Astrocyte (in vitro differentiated cells and primary cell): ENCODE measurements around the gene CCDC174. TPM values are rescaled to one million over a fixed set of nuclear protein-coding genes. Genes with fewer than 3 reads are reported as not detected.

Experiments used
- DNase-seq: peaks from one replicate; pipeline ENCODE4 v3.0.0-alpha.2; 2010; ENCODE audit warnings: low read depth
- FAIRE-seq: peaks from 2 replicates; lab custom pipeline; 2011; peaks lifted over from hg19 to GRCh38; lab: Jason Lieb, UNC
- H2AFZ ChIP-seq: 2 replicates; pipeline ENCODE4 v1.6.0; 2012; ENCODE audit warnings: low read depth, low read length, inconsistent platforms
- H3K27ac ChIP-seq: 2 replicates; pipeline ENCODE4 v1.5.1; 2011; ENCODE audit warnings: low read depth, low read length, inconsistent platforms
- H3K27me3 ChIP-seq: 2 replicates; pipeline ENCODE4 v1.6.0; 2011; ENCODE audit warnings: low read length, inconsistent platforms; ENCODE audit not compliant: insufficient read depth
- H3K36me3 ChIP-seq: 2 replicates; pipeline ENCODE4 v1.5.1; 2011; ENCODE audit warnings: low read length, inconsistent platforms; ENCODE audit not compliant: insufficient read depth
- H3K4me1 ChIP-seq: 2 replicates; pipeline ENCODE4 v1.5.1; 2011; ENCODE audit warnings: low read length, inconsistent platforms; ENCODE audit not compliant: insufficient read depth
- H3K4me2 ChIP-seq: 2 replicates; pipeline ENCODE4 v1.6.0; 2012; ENCODE audit warnings: low read length, inconsistent platforms
- H3K4me3 ChIP-seq: 2 replicates; pipeline ENCODE4 v1.5.1; 2011; ENCODE audit warnings: low read depth, mild to moderate bottlenecking, low read length, inconsistent platforms; ENCODE audit not compliant: insufficient read depth
- H3K79me2 ChIP-seq: 2 replicates; pipeline ENCODE4 v1.6.0; 2012; ENCODE audit warnings: mild to moderate bottlenecking, low read length, inconsistent platforms; ENCODE audit not compliant: insufficient read depth
- H3K9ac ChIP-seq: 2 replicates; pipeline ENCODE4 v1.6.0; 2012; ENCODE audit warnings: mild to moderate bottlenecking, low read length, inconsistent platforms
- H3K9me3 ChIP-seq: 2 replicates; pipeline ENCODE4 v1.5.1; 2012; ENCODE audit warnings: low read depth, mild to moderate bottlenecking, low read length, inconsistent platforms; ENCODE audit not compliant: insufficient read depth
- H4K20me1 ChIP-seq: 2 replicates; pipeline ENCODE4 v1.6.0; 2012; ENCODE audit warnings: low read length, inconsistent platforms; ENCODE audit not compliant: insufficient read depth
- H3K27ac Mint-ChIP-seq: one replicate; pipeline ENCODE4 v1.8.0; 2021; ENCODE audit warnings: mild to moderate bottlenecking, mixed read lengths; ENCODE audit not compliant: unreplicated experiment
- H3K27me3 Mint-ChIP-seq: one replicate; pipeline ENCODE4 v1.8.0; 2021; ENCODE audit warnings: low read depth, mixed read lengths; ENCODE audit not compliant: unreplicated experiment
- H3K36me3 Mint-ChIP-seq: one replicate; pipeline ENCODE4 v1.8.0; 2021; ENCODE audit warnings: low read depth, mixed read lengths; ENCODE audit not compliant: unreplicated experiment
- H3K4me1 Mint-ChIP-seq: one replicate; pipeline ENCODE4 v1.8.0; 2021; ENCODE audit warnings: low read depth, mixed read lengths; ENCODE audit not compliant: unreplicated experiment
- H3K4me3 Mint-ChIP-seq: one replicate; pipeline ENCODE4 v1.8.0; 2021; ENCODE audit warnings: mild to moderate bottlenecking, moderate library complexity, mixed read lengths; ENCODE audit not compliant: unreplicated experiment
- H3K9me3 Mint-ChIP-seq: one replicate; pipeline ENCODE4 v1.8.0; 2021; ENCODE audit warnings: mild to moderate bottlenecking, mixed read lengths; ENCODE audit not compliant: unreplicated experiment
- CTCF ChIP-seq: IDR thresholded peaks from 2 replicates; pipeline ENCODE4 v1.5.1; 2011; ENCODE audit warnings: low read depth, mild to moderate bottlenecking, inconsistent platforms, low read length, moderate library complexity; ENCODE audit not compliant: insufficient read depth
- EZH2 ChIP-seq: IDR thresholded peaks from 2 replicates; pipeline ENCODE4 v1.6.1; 2012; ENCODE audit warnings: mild to moderate bottlenecking, low read length, inconsistent platforms; ENCODE audit not compliant: insufficient read depth
- total RNA-seq: library from RNA; stranded (reverse); gene quantifications from 2 replicates; pipeline ENCODE4 v1.2.1, GENCODE V29; 2021

Gene CCDC174
- total RNA-seq, 1 donor from 2014 or later: 17.4 TPM

GRCh38 chr3:14684447-14684846, 32.9 kb downstream of the CCDC174 start:
- Histone ChIP-seq H3K4me1 (no peaks in the 10 kb centered on the region), H3K4me2 (no peak overlapping the region), H3K9me3 (no peaks in the 10 kb centered on the region), H3K9ac (no peak overlapping the region), H3K79me2 (no peaks in the 10 kb centered on the region), H3K27ac (no peak overlapping the region), H2AFZ (no peak overlapping the region), H4K20me1 (no peaks in the 10 kb centered on the region), H3K36me3 (no peaks in the 10 kb centered on the region), H3K4me3 (no peak overlapping the region), H3K27me3 (no peaks in the 10 kb centered on the region)
- DNase-seq (no peak), FAIRE-seq (no peak)
- Mint-ChIP-seq H3K9me3 (no peaks in the 10 kb centered on the region), H3K27me3 (peaks cover 13% of the 10 kb centered on the region), H3K4me1 (no peaks in the 10 kb centered on the region), H3K4me3 (no peak overlapping the region), H3K27ac (no peak overlapping the region), H3K36me3 (peaks cover 3% of the 10 kb centered on the region)
- TF ChIP-seq EZH2 (no peak), CTCF (no peak)

- no peak overlapping the region for H3K9ac ChIP-seq
- no peak for FAIRE-seq
- DNase-seq: no peak
- H3K9me3 Mint-ChIP-seq: no peaks in the 10 kb centered on the region
- H3K4me2 ChIP-seq: no peak overlapping the region
- H3K27ac ChIP-seq: no peak overlapping the region
- H3K9me3 ChIP-seq: no peaks in the 10 kb centered on the region
- peaks cover 7% of the 10 kb centered on the region for H3K36me3 Mint-ChIP-seq
- H3K4me3 ChIP-seq: no peak overlapping the region
- H3K36me3 ChIP-seq: no peaks in the 10 kb centered on the region
- H3K27me3 Mint-ChIP-seq: peaks cover 20% of the 10 kb centered on the region
- H3K27ac Mint-ChIP-seq: no peak overlapping the region
- no peaks in the 10 kb centered on the region for H3K4me1 Mint-ChIP-seq
- H2AFZ ChIP-seq: no peak overlapping the region
- no peak overlapping the region for H3K4me3 Mint-ChIP-seq
- TF ChIP-seq CTCF (no peak), EZH2 (no peak)
- H4K20me1 ChIP-seq: no peaks in the 10 kb centered on the region
- H3K4me1 ChIP-seq: no peaks in the 10 kb centered on the region
- H3K79me2 ChIP-seq: no peaks in the 10 kb centered on the region
- no peaks in the 10 kb centered on the region for H3K27me3 ChIP-seq
These were observed 33.6 kb downstream of the CCDC174 start for GRCh38 chr3:14685179-14685578.

- Mint-ChIP-seq H3K36me3 (peaks cover 12% of the 10 kb centered on the region), H3K27ac (no peak overlapping the region), H3K9me3 (no peaks in the 10 kb centered on the region), H3K27me3 (peaks cover 26% of the 10 kb centered on the region), H3K4me1 (no peaks in the 10 kb centered on the region), H3K4me3 (no peak overlapping the region)
- Histone ChIP-seq H3K9me3 (no peaks in the 10 kb centered on the region), H3K27me3 (no peaks in the 10 kb centered on the region), H3K4me3 (no peak overlapping the region), H3K4me2 (no peak overlapping the region), H3K9ac (no peak overlapping the region), H3K36me3 (no peaks in the 10 kb centered on the region), H3K27ac (no peak overlapping the region), H3K4me1 (no peaks in the 10 kb centered on the region), H3K79me2 (no peaks in the 10 kb centered on the region), H4K20me1 (no peaks in the 10 kb centered on the region), H2AFZ (no peak overlapping the region)
- FAIRE-seq (no peak), DNase-seq (no peak)
- no peak for TF ChIP-seq CTCF
- no peak for TF ChIP-seq EZH2
These were observed 35.8 kb downstream of the CCDC174 start for GRCh38 chr3:14687360-14687759.
